GM12801 (cell line): ENCODE measurements around the gene ZNF536.

Experiments
- TF ChIP-seq, protein P1 (sequence below): IDR thresholded peaks from one replicate; pipeline ENCODE4 v1.5.1; 2011; ENCODE audit warnings: control low read depth; ENCODE audit not compliant: insufficient read length; ENCODE audit errors: extremely low read depth

Gene ZNF536

GRCh38 chr19:30452931-30453330, 80.7 kb downstream of the ZNF536 start:
- TF ChIP-seq, protein P1, sequence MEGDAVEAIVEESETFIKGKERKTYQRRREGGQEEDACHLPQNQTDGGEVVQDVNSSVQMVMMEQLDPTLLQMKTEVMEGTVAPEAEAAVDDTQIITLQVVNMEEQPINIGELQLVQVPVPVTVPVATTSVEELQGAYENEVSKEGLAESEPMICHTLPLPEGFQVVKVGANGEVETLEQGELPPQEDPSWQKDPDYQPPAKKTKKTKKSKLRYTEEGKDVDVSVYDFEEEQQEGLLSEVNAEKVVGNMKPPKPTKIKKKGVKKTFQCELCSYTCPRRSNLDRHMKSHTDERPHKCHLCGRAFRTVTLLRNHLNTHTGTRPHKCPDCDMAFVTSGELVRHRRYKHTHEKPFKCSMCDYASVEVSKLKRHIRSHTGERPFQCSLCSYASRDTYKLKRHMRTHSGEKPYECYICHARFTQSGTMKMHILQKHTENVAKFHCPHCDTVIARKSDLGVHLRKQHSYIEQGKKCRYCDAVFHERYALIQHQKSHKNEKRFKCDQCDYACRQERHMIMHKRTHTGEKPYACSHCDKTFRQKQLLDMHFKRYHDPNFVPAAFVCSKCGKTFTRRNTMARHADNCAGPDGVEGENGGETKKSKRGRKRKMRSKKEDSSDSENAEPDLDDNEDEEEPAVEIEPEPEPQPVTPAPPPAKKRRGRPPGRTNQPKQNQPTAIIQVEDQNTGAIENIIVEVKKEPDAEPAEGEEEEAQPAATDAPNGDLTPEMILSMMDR: no peak

- TF ChIP-seq, protein P1: no peak
These were observed 81.6 kb downstream of the ZNF536 start for GRCh38 chr19:30453743-30454142.

GRCh38 chr19:30455881-30456280, 83.7 kb downstream of the ZNF536 start:
- TF ChIP-seq, protein P1: no peak

DNA sequence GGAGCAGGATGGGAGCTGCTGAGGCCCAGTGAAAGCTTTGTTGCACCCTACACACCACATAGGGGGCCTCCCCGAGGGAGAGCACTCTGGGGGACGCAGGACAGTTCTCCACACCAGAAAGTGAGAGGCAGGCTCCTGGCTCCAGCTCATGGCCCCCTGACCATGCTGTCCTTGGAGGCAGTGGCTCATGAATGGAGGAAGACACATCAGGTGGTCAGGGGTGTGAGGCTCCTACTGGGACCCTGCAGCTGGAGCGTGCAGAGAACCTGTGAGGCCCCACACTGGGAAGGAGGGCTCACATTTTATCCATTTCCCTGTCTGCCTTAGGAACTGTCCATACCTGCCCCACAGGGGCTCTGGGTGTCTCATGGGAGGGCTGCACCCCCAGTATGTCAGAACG, 85.3 kb downstream of the ZNF536 start:
- TF ChIP-seq, protein P1: no peak

- TF ChIP-seq, protein P1: no peak
These were observed 87.7 kb downstream of the ZNF536 start for GRCh38 chr19:30459859-30460258.

DNA sequence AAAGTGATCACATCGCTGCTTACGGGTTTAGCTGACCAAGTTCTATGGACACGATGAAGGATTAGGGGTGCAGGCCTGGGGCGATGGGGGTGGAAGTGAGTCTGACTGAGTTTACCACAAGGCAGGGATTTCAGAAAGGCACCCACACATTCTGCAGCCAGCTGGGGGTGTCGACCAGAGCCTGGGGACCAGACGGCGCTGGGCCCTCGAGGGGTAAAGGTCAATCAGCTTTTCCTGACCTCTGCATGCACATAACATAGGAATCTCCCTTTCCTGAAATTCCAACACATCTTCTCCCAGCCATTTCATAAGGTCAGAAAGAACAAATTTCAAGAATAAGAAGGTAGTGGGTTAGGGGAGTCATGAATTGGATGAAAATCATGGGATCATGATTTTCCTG, 92.0 kb downstream of the ZNF536 start:
- TF ChIP-seq, protein P1: no peak

- TF ChIP-seq, protein P1: no peak
These were observed 95.1 kb downstream of the ZNF536 start for GRCh38 chr19:30467239-30467638.

- TF ChIP-seq, protein P1: no peak
These were observed 97.6 kb downstream of the ZNF536 start for GRCh38 chr19:30469774-30470173.
